ENCODE results near the gene PDIA4.

PDIA4 gene

GRCh38 chr7:148967602-148968001, 60.7 kb downstream of the PDIA4 start:
- no peak for TF ChIP-seq POLR2AphosphoS5 (IDR thresholded peaks at IDR 0.05; ENCODE audit: low read depth, low read length)
- no peak for TF ChIP-seq TAF1 (IDR thresholded peaks at IDR 0.05; ENCODE audit: borderline replicate concordance, insufficient read depth, low read length)
- TF ChIP-seq REST (IDR thresholded peaks at IDR 0.05; ENCODE audit: insufficient read depth in 1 of 2, low read depth in 2 of 2, low read length in 2 of 2), result no peak
- TF ChIP-seq FOXP2 (optimal IDR thresholded peaks at IDR 0.05; ENCODE audit: borderline replicate concordance, extremely low read depth, extremely low read length, insufficient read depth), result no peak
- TF ChIP-seq SIN3A (IDR thresholded peaks at IDR 0.05; ENCODE audit: borderline replicate concordance, insufficient read depth, low read length), result no peak

- TF ChIP-seq FOXP2 (optimal IDR thresholded peaks at IDR 0.05; ENCODE audit: borderline replicate concordance, extremely low read depth, extremely low read length, insufficient read depth) (no peak), POLR2AphosphoS5 (IDR thresholded peaks at IDR 0.05; ENCODE audit: low read depth, low read length) (no peak), TAF1 (IDR thresholded peaks at IDR 0.05; ENCODE audit: borderline replicate concordance, insufficient read depth, low read length) (no peak), SIN3A (IDR thresholded peaks at IDR 0.05; ENCODE audit: borderline replicate concordance, insufficient read depth, low read length) (no peak), REST (IDR thresholded peaks at IDR 0.05; ENCODE audit: insufficient read depth in 1 of 2, low read depth in 2 of 2, low read length in 2 of 2) (no peak)
Observed at GRCh38 chr7:148967032-148967372, 61.3 kb downstream of the PDIA4 start.

GRCh38 chr7:148964483-148965267, 63.6 kb downstream of the PDIA4 start:
- no peak for TF ChIP-seq FOXP2 (optimal IDR thresholded peaks at IDR 0.05; ENCODE audit: borderline replicate concordance, extremely low read depth, extremely low read length, insufficient read depth)
- TF ChIP-seq POLR2AphosphoS5 (IDR thresholded peaks at IDR 0.05; ENCODE audit: low read depth, low read length), result no peak
- TF ChIP-seq TAF1 (IDR thresholded peaks at IDR 0.05; ENCODE audit: borderline replicate concordance, insufficient read depth, low read length), result no peak
- no peak for TF ChIP-seq REST (IDR thresholded peaks at IDR 0.05; ENCODE audit: insufficient read depth in 1 of 2, low read depth in 2 of 2, low read length in 2 of 2)
- no peak for TF ChIP-seq SIN3A (IDR thresholded peaks at IDR 0.05; ENCODE audit: borderline replicate concordance, insufficient read depth, low read length)

DNA sequence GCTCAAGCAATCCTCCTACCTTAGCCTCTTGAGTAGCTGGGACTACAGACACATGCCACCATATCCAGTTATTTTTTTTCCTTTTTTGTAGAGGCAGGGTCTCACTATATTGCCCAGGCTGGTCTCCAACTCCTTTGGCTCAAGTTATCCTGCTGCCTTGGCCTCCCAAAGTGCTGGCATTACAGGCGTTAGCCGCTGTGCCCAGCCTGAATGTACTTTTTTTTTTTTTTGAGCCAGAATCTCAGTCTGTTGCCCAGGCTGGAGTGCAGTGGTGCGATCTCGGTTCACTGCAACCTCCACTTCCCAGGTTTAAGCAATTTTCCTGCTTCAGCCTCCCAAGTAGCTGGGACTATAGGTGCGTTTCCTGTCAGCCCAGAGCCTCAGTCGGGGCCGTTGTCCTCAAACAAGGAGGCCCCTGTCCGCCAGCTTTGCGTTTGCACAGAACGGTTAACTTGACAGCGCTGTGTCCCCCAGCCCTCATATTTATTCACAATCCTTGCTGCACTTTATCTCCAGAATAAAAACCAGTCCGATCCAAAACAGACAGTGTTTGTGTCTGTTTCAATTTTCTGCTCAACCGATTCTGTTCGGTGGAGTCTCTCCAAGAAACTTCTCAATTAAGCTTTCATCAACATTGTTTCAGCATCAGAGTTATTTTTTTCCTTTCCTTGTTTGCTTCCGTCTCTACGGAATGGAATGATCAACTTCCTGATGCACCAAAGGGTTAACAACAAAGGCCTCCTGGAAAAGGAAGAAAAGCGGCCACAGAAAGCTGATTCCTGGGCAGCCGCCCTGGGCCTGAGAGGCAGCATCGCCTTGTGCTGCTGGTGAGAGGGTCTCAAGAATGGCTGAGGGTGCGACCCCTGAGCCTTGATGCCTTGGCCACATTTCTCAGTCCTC, 64.5 kb downstream of the PDIA4 start:
- TF ChIP-seq FOXP2 (optimal IDR thresholded peaks at IDR 0.05; ENCODE audit: borderline replicate concordance, extremely low read depth, extremely low read length, insufficient read depth) (no peak), POLR2AphosphoS5 (IDR thresholded peaks at IDR 0.05; ENCODE audit: low read depth, low read length) (no peak), REST (IDR thresholded peaks at IDR 0.05; ENCODE audit: insufficient read depth in 1 of 2, low read depth in 2 of 2, low read length in 2 of 2) (no peak), SIN3A (IDR thresholded peaks at IDR 0.05; ENCODE audit: borderline replicate concordance, insufficient read depth, low read length) (no peak), TAF1 (IDR thresholded peaks at IDR 0.05; ENCODE audit: borderline replicate concordance, insufficient read depth, low read length) (no peak)
